ENCODE data around the gene SPAG16.

The SPAG16 gene

DNA sequence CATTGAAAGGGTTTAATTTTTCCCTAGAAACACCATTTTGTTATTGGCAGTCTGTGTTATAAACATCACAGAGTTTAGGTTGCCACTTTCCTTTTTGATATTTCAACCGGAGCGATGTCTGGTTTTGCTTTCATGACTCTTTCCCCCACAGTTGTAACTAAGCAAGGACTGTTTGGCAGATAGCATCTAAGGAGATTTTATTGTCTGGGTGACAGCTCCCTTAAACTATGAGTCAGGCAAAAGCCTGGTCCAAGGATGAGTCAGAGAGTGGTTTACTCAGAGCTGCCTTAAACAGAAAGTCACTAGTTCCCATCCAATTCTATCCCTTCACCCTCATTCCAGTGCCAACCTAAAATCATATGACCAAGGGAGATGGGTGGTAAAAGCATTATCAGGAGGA is 785.0 kb downstream of the SPAG16 start:
- TF ChIP-seq YY1 (IDR thresholded peaks at IDR 0.05; ENCODE audit: insufficient read depth, insufficient read length) = no peak
- no peak for TF ChIP-seq SUZ12 (IDR thresholded peaks at IDR 0.05; ENCODE audit: extremely low read depth, insufficient read depth, insufficient read length)
- no peak for TF ChIP-seq ZNF274 (IDR thresholded peaks at IDR 0.05; ENCODE audit: low read depth, low read length)
- no peak for DNase-seq (ENCODE audit: low read depth, low spot score)
- Histone ChIP-seq H3K36me3 (ENCODE audit: insufficient read depth, insufficient read length, low read length) (no peaks in the 10 kb centered on the region), H3K4me3 (ENCODE audit: insufficient read length, low read depth) (no peak overlapping the region), H3K9ac (ENCODE audit: insufficient read length, low read depth) (no peak overlapping the region), H3K4me1 (ENCODE audit: insufficient read depth, insufficient read length) (no peaks in the 10 kb centered on the region), H3K9me3 (ENCODE audit: insufficient read depth, low read length) (no peaks in the 10 kb centered on the region), H3K27me3 (ENCODE audit: insufficient read depth, insufficient read length) (no peaks in the 10 kb centered on the region)

DNA sequence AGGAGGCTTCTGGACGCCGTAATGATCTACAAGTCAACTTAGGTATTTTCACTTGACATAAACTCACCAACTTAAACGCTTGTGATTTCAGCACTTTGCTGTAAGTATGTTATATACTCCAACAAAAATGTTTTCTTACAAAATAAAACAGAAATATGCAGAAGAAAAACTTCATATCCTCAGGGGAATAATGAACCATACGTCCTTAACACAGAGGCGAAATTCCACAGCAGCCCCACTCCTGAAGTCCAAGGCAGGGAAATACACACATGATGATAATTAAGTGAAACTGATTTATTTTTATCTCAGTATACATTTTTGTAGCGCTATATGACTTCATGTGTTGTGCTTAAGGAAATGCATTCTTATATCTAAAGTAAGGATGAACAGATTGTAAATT is 791.2 kb downstream of the SPAG16 start:
- Histone ChIP-seq H3K9ac (ENCODE audit: insufficient read length, low read depth) (no peak overlapping the region), H3K27me3 (ENCODE audit: insufficient read depth, insufficient read length) (no peaks in the 10 kb centered on the region), H3K36me3 (ENCODE audit: insufficient read depth, insufficient read length, low read length) (no peaks in the 10 kb centered on the region), H3K4me3 (ENCODE audit: insufficient read length, low read depth) (no peak overlapping the region), H3K9me3 (ENCODE audit: insufficient read depth, low read length) (no peaks in the 10 kb centered on the region), H3K4me1 (ENCODE audit: insufficient read depth, insufficient read length) (no peaks in the 10 kb centered on the region)
- DNase-seq (ENCODE audit: low read depth, low spot score) = no peak
- TF ChIP-seq SUZ12 (IDR thresholded peaks at IDR 0.05; ENCODE audit: extremely low read depth, insufficient read depth, insufficient read length) (no peak), ZNF274 (IDR thresholded peaks at IDR 0.05; ENCODE audit: low read depth, low read length) (no peak), YY1 (IDR thresholded peaks at IDR 0.05; ENCODE audit: insufficient read depth, insufficient read length) (no peak)

DNA sequence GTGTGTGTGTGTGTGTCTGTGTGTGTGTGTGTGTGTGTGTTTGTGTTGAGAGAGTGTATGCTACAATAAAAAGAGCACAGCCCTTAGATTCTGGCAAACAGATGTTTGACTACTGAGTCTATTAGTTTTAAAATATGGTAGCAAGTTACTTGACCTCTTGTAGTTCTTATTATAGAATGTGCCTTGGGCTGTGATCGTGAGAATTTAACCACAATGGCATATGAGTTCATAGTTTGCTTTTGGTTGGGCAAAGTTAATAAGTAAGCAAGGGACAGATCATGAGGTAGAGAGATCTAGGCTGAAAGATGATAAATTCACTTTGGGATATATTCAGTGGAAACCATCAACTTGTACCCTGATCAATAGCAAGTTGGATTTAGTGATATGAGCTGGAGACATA is 792.3 kb downstream of the SPAG16 start:
- no peaks in the 10 kb centered on the region for H3K9me3 ChIP-seq (ENCODE audit: insufficient read depth, low read length)
- TF ChIP-seq ZNF274 (IDR thresholded peaks at IDR 0.05; ENCODE audit: low read depth, low read length) (no peak), SUZ12 (IDR thresholded peaks at IDR 0.05; ENCODE audit: extremely low read depth, insufficient read depth, insufficient read length) (no peak), YY1 (IDR thresholded peaks at IDR 0.05; ENCODE audit: insufficient read depth, insufficient read length) (no peak)
- no peaks in the 10 kb centered on the region for H3K36me3 ChIP-seq (ENCODE audit: insufficient read depth, insufficient read length, low read length)
- no peaks in the 10 kb centered on the region for H3K4me1 ChIP-seq (ENCODE audit: insufficient read depth, insufficient read length)
- no peak overlapping the region for H3K9ac ChIP-seq (ENCODE audit: insufficient read length, low read depth)
- no peak overlapping the region for H3K4me3 ChIP-seq (ENCODE audit: insufficient read length, low read depth)
- no peaks in the 10 kb centered on the region for H3K27me3 ChIP-seq (ENCODE audit: insufficient read depth, insufficient read length)
- DNase-seq (ENCODE audit: low read depth, low spot score) = no peak

DNA sequence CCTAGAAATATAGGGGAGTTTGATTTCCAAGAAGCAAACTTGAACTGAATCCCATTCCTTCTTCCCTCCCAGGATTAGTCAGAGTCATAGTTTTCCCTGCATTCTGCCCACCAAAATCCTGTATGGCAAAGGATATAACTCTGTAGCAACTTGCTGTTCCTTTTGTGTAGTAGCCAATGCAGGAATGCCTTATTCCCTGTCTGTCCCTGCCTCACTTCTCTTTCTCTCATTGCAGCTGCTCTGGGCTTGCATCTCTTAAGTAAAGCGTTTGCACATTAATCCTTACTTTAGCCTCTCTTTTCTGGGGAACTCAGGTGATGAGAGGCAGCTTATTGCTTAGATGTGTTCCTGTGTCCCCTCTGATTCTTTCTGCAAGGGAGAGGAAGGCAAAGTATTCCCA is 793.5 kb downstream of the SPAG16 start:
- peak; percentile 13 for DNase-seq (ENCODE audit: low read depth, low spot score)
- TF ChIP-seq YY1 (IDR thresholded peaks at IDR 0.05; ENCODE audit: insufficient read depth, insufficient read length) (no peak), ZNF274 (IDR thresholded peaks at IDR 0.05; ENCODE audit: low read depth, low read length) (no peak), SUZ12 (IDR thresholded peaks at IDR 0.05; ENCODE audit: extremely low read depth, insufficient read depth, insufficient read length) (no peak)

DNA sequence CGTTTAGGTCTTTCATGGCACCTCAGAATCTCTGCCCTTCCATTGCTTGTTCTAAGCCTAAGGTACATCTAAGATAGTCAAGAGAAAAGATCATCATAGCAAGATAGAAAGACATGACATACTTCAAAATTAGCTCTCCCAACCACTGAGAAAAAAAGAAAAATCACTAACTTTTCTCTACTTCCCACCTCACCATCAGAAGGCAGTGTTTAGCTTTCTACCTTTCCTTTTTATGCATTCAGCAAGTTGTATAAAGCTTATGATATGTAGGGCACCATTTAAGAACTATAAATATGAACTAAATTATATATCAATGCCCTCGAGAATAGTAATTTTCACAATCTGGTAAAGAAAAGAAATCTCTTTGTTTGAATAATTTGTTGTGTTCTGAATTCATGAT is 794.8 kb downstream of the SPAG16 start:
- no peaks in the 10 kb centered on the region for H3K4me1 ChIP-seq (ENCODE audit: insufficient read depth, insufficient read length)
- H3K36me3 ChIP-seq (ENCODE audit: insufficient read depth, insufficient read length, low read length) = no peaks in the 10 kb centered on the region
- H3K27me3 ChIP-seq (ENCODE audit: insufficient read depth, insufficient read length) = no peaks in the 10 kb centered on the region
- no peak overlapping the region for H3K9ac ChIP-seq (ENCODE audit: insufficient read length, low read depth)
- no peak for DNase-seq (ENCODE audit: low read depth, low spot score)
- H3K9me3 ChIP-seq (ENCODE audit: insufficient read depth, low read length) = no peaks in the 10 kb centered on the region
- no peak overlapping the region for H3K4me3 ChIP-seq (ENCODE audit: insufficient read length, low read depth)
- TF ChIP-seq SUZ12 (IDR thresholded peaks at IDR 0.05; ENCODE audit: extremely low read depth, insufficient read depth, insufficient read length) = no peak
- no peak for TF ChIP-seq ZNF274 (IDR thresholded peaks at IDR 0.05; ENCODE audit: low read depth, low read length)
- TF ChIP-seq YY1 (IDR thresholded peaks at IDR 0.05; ENCODE audit: insufficient read depth, insufficient read length) = no peak

More for the DNA sequence above, 793.5 kb downstream of the SPAG16 start:
- Histone ChIP-seq H3K4me3 (ENCODE audit: insufficient read length, low read depth) (no peak overlapping the region), H3K36me3 (ENCODE audit: insufficient read depth, insufficient read length, low read length) (no peaks in the 10 kb centered on the region), H3K4me1 (ENCODE audit: insufficient read depth, insufficient read length) (no peaks in the 10 kb centered on the region), H3K27me3 (ENCODE audit: insufficient read depth, insufficient read length) (no peaks in the 10 kb centered on the region), H3K9ac (ENCODE audit: insufficient read length, low read depth) (no peak overlapping the region), H3K9me3 (ENCODE audit: insufficient read depth, low read length) (no peaks in the 10 kb centered on the region)

DNA sequence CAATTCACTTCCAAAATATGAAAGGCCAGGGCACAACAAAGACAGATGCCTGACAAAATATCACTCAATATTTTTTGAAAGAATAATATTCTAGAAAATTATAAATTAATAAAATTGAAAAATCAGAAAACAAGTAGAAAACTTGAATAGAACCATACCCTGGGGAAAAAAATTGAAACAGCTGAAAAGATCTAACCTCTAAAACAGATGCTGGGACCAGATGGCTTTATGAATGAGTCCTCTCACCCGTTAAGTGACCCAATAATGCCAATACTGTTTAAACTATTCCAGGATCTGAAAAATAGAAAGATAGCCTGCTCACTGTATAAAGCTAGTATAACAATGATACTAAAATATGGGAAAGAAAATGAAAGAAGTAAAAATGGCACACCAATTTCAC is 804.3 kb downstream of the SPAG16 start:
- no peak overlapping the region for H3K9ac ChIP-seq (ENCODE audit: insufficient read length, low read depth)
- no peaks in the 10 kb centered on the region for H3K27me3 ChIP-seq (ENCODE audit: insufficient read depth, insufficient read length)
- DNase-seq (ENCODE audit: low read depth, low spot score) = no peak
- no peaks in the 10 kb centered on the region for H3K4me1 ChIP-seq (ENCODE audit: insufficient read depth, insufficient read length)
- no peaks in the 10 kb centered on the region for H3K9me3 ChIP-seq (ENCODE audit: insufficient read depth, low read length)
- TF ChIP-seq SUZ12 (IDR thresholded peaks at IDR 0.05; ENCODE audit: extremely low read depth, insufficient read depth, insufficient read length) (no peak), ZNF274 (IDR thresholded peaks at IDR 0.05; ENCODE audit: low read depth, low read length) (no peak), YY1 (IDR thresholded peaks at IDR 0.05; ENCODE audit: insufficient read depth, insufficient read length) (no peak)
- no peak overlapping the region for H3K4me3 ChIP-seq (ENCODE audit: insufficient read length, low read depth)
- H3K36me3 ChIP-seq (ENCODE audit: insufficient read depth, insufficient read length, low read length) = no peaks in the 10 kb centered on the region

DNA sequence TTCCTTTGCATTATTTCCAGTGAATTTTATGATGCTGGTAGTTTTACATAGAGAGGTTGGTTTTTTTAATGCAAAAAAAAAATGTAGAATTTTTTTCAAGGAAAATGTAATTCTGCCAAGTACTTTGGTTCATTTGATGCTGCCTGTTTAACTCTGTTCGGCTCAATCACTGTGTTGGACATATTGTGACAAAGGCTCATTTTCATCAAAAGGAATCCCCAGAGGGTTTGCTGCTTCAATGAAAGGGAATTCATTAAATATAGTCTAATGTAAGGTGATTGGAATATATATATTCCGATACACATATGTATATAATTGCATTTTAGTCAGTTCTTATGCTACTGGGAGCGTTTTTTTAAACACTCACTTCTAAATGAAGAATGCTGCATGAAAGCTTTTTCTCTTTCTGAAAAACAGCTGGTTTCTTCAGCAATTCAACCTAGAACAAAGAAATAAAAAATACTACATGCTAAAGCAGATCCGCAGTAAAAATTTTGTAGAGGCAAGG is 812.0 kb downstream of the SPAG16 start:
- Histone ChIP-seq H3K36me3 (ENCODE audit: insufficient read depth, insufficient read length, low read length) (no peaks in the 10 kb centered on the region), H3K4me3 (ENCODE audit: insufficient read length, low read depth) (no peak overlapping the region), H3K9ac (ENCODE audit: insufficient read length, low read depth) (no peak overlapping the region), H3K9me3 (ENCODE audit: insufficient read depth, low read length) (no peaks in the 10 kb centered on the region), H3K4me1 (ENCODE audit: insufficient read depth, insufficient read length) (no peaks in the 10 kb centered on the region), H3K27me3 (ENCODE audit: insufficient read depth, insufficient read length) (no peaks in the 10 kb centered on the region)
- TF ChIP-seq ZNF274 (IDR thresholded peaks at IDR 0.05; ENCODE audit: low read depth, low read length) (no peak), YY1 (IDR thresholded peaks at IDR 0.05; ENCODE audit: insufficient read depth, insufficient read length) (no peak), SUZ12 (IDR thresholded peaks at IDR 0.05; ENCODE audit: extremely low read depth, insufficient read depth, insufficient read length) (no peak)
- no peak for DNase-seq (ENCODE audit: low read depth, low spot score)

Measured in NT2/D1 (cell line).